ENCODE results near the gene ERF. TPM values are rescaled to one million over a fixed set of nuclear protein-coding genes. Genes with fewer than 3 reads are reported as not detected.

The ERF gene
- total and polyA plus RNA-seq, 2 of the 4 experiments (the other 2 are of a cell fraction): 5.2 to 32.4 TPM

DNA sequence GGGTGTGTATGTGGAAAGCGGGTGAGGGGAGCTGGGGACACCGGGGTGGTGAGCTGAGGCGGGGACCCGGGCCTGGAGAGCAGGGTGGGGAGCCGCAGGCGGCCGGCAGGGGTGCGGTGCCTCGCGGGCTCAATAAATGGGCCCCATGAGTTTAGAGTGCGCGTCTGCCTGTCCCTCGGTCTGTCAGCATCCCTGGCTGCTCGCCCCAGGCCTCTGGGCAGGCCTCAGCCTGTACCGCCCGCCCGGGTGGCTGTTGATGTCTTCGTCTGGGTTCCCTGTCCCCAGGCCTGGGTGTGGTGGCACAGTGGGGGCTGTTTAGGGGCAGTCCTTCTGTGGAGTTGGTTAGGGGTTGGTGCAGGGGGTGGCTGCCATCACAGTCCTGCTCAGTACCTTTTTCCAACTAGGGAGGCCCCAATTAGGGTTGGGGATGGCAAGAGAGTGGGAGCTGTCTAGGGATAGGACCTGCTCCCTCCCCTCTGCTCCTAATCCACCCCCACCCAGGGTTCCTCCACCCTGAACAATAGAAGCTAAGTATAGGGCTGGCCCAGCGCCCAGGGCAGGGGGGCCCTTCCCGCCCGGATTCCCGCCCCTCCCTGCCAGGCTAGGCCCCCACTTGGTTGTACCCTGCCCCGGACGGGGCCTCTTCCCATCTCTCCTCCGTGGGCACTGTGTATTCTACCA, 26.4 kb upstream of the ERF start:
- Histone ChIP-seq H3K4me1 (ENCODE audit: control insufficient read depth, insufficient read depth, low read length) (peaks cover 58% of the 10 kb centered on the region), H4K20me1 (ENCODE audit: insufficient read depth, low read length) (peaks cover 44% of the 10 kb centered on the region), H2BK5ac (ENCODE audit: low read depth, low read length, poor library complexity, severe bottlenecking) (peak overlapping the region; percentile 86), H3K79me1 (ENCODE audit: low read depth in 1 of 2, low read length in 2 of 2) (peaks cover 39 to 76% of the 10 kb centered on the region in 2 experiments), H3K9me1 (ENCODE audit: insufficient read depth, low read length) (peaks cover 16% of the 10 kb centered on the region), H3K18ac (ENCODE audit: low read depth, low read length) (peak overlapping the region; percentile 44), H3K27me3 (ENCODE audit: control insufficient read depth, insufficient read depth, low read length) (no peaks in the 10 kb centered on the region), H3K9me3 (ENCODE audit: control insufficient read depth, insufficient read depth, low read length) (no peaks in the 10 kb centered on the region), H2AK5ac (ENCODE audit: low read depth, low read length) (peak overlapping the region; percentile 97), H3K9ac (ENCODE audit: low read depth, low read length) (peak overlapping the region; percentile 72), H2BK120ac (ENCODE audit: low read depth, low read length) (peak overlapping the region; percentile 88), H3K23ac (ENCODE audit: low read depth, low read length) (peak overlapping the region; percentile 91), H3K14ac (replicated peaks; ENCODE audit: low read depth, low read length) (peak overlapping the region; percentile 84), H3K27ac (ENCODE audit: insufficient read depth, low read length) (peak overlapping the region; percentile 93), H3K36me3 (ENCODE audit: control insufficient read depth, insufficient read depth, low read length) (peaks cover 2% of the 10 kb centered on the region; the same call in 1 of the 2 replicates), H2BK20ac (ENCODE audit: low read depth, low read length) (peak overlapping the region; percentile 74), H4K8ac (ENCODE audit: low read depth in 2 of 2, low read length in 2 of 2) (peak overlapping the region; percentile 15 to 89), H3K4me3 (ENCODE audit: insufficient read depth, low read depth, low read length) (peak overlapping the region; percentile 65), H3K4ac (ENCODE audit: low read depth, low read length) (peak overlapping the region; percentile 94), H3K4me2 (ENCODE audit: low read depth, low read length) (peak overlapping the region; percentile 76), H2AFZ (replicated peaks; ENCODE audit: low read length, poor library complexity) (peak overlapping the region; percentile 90), H4K5ac (ENCODE audit: low read depth, low read length) (peak overlapping the region; percentile 30), H4K91ac (ENCODE audit: insufficient read depth, low read depth, low read length) (peak overlapping the region; percentile 70), H3K56ac (ENCODE audit: extremely low read depth, insufficient read depth, low read length) (peak overlapping the region; percentile 18; the same call in 1 of the 2 replicates), H2BK15ac (ENCODE audit: low read depth, low read length) (peak overlapping the region; percentile 26; the same call in 1 of the 3 replicates), H2AK9ac (replicated peaks; ENCODE audit: low read depth, low read length, poor library complexity) (peak overlapping the region; percentile 99)
- ATAC-seq (ENCODE audit: low read depth) (no peak), DNase-seq (no peak)
- in situ Hi-C loops (cut with MboI; ENCODE audit: low sequenced_read_pairs): no loop called here
- BruUV-seq (replicated peaks): no TSS peak
- WGBS, 2 experiments (ENCODE audit: extremely low coverage in 2 of 2, insufficient read length in 1 of 2): 0% methylated on average over 3 of the region's 25 CpGs; no CpG with 5 or more reads in 1 of the 2 experiments
- intact Hi-C loops (cut with micrococcal nuclease): loop anchor here (2.0 kb wide), 1 partner anchor 26 kb away; the partner anchor contains the start of gene ERF
- dilution Hi-C loops (cut with HindIII; ENCODE audit: low sequenced_read_pairs, unreplicated experiment): no loop called here
- POLR2A ChIA-PET (ENCODE audit: unreplicated experiment): no interaction called here
- CTCF ChIA-PET: interaction anchor here (1.0 to 3.6 kb wide), 2 partner anchors 35 to 36 kb away, joined by 3 to 29 read pairs; no protein-coding TSS in a partner anchor
- no peak for TF ChIP-seq USF2 (IDR thresholded peaks at IDR 0.05; ENCODE audit: low read depth, low read length)
- no peak for TF ChIP-seq CHD1 (IDR thresholded peaks at IDR 0.05; ENCODE audit: low read depth, low read length)
- TF ChIP-seq MXI1 (IDR thresholded peaks at IDR 0.05; ENCODE audit: borderline replicate concordance, low read depth, low read length): no peak
- TF ChIP-seq NFE2L2 (IDR thresholded peaks at IDR 0.05; ENCODE audit: low read depth, low read length): no peak
- TF ChIP-seq MAFK (IDR thresholded peaks at IDR 0.05; ENCODE audit: low read depth, low read length): no peak
- TF ChIP-seq RFX5 (IDR thresholded peaks at IDR 0.05; ENCODE audit: low read depth, low read length): no peak
- TF ChIP-seq BHLHE40 (IDR thresholded peaks at IDR 0.05; ENCODE audit: low read depth, low read length): no peak
- no peak for TF ChIP-seq MAZ (IDR thresholded peaks at IDR 0.05; ENCODE audit: borderline replicate concordance, low read depth, low read length)
- no peak for TF ChIP-seq SMC3 (IDR thresholded peaks at IDR 0.05; ENCODE audit: low read depth, low read length)
- no peak for TF ChIP-seq CEBPB (IDR thresholded peaks at IDR 0.05; ENCODE audit: low read depth, low read length)
- TF ChIP-seq POLR2A (IDR thresholded peaks at IDR 0.05; ENCODE audit: low read depth, low read length): no peak; the same call in 1 of the 2 replicates
- no peak for TF ChIP-seq CTCF (conservative IDR thresholded peaks at IDR 0.05; ENCODE audit: low read depth, low read length)
- no peak for TF ChIP-seq RCOR1 (IDR thresholded peaks at IDR 0.05; ENCODE audit: insufficient replicate concordance, low read length)
- TF ChIP-seq ELK1 (IDR thresholded peaks at IDR 0.05; ENCODE audit: borderline replicate concordance, low read depth, low read length): no peak
